Gastrocnemius medialis (tissue), 4 donors: ENCODE results near the gene MPP3. TPM values are rescaled to one million over a fixed set of nuclear protein-coding genes. Genes with fewer than 3 reads are reported as not detected.

Experiments
- ATAC-seq, 2 donors: fragments of 150-250 bp; one replicate each; pipeline ENCODE4 v1.9.1; 2016
- DNase-seq, 2 donors: peaks; one replicate each; pipeline ENCODE4 v3.0.0-alpha.2; 2019
- H3K27ac ChIP-seq, 4 donors: fragments of 200-600 bp; sonication (generic); 1 replicate in 1 of 4; 2 replicates in 3 of 4; pipeline ENCODE4 v1.5.1; 2016 to 2018; ENCODE audit warnings: mild to moderate bottlenecking in 2 of 4, moderate library complexity in 1 of 4
- H3K27me3 ChIP-seq, 3 donors: fragments of 200-600 bp; sonication (generic) in 2 of 3; 1 replicate in 1 of 3; 2 replicates in 2 of 3; pipeline versions ENCODE4 v1.5.1 to v1.6.0; 2016 to 2019; ENCODE audit warnings: mild to moderate bottlenecking in 1 of 3, moderate library complexity in 1 of 3
- H3K36me3 ChIP-seq, 2 donors: fragments of 200-600 bp; sonication (generic) in 1 of 2; one replicate each; pipeline ENCODE4 v1.5.1; 2017 to 2018
- H3K4me1 ChIP-seq, 2 donors: fragments of 200-600 bp; sonication (generic) in 1 of 2; one replicate each; pipeline ENCODE4 v1.5.1; 2016 to 2017; ENCODE audit warnings: mild to moderate bottlenecking in 2 of 2
- H3K4me3 ChIP-seq, 4 donors: fragments of 200-600 bp; sonication (generic) in 3 of 4; 1 replicate in 1 of 4; 2 replicates in 3 of 4; pipeline ENCODE4 v1.5.1; 2016 to 2019; ENCODE audit warnings: mild to moderate bottlenecking in 2 of 4
- H3K9me3 ChIP-seq, 3 donors: fragments of 200-600 bp; sonication (generic) in 2 of 3; 1 replicate in 1 of 3; 2 replicates in 2 of 3; pipeline ENCODE4 v1.5.1; 2016 to 2019
- POLR2A ChIP-seq, 2 donors: fragments of 450-650 bp; IDR thresholded peaks; one replicate each; pipeline ENCODE4 v1.6.1; 2017; ENCODE audit warnings: antibody characterized with exemption in 2 of 2, mild to moderate bottlenecking in 2 of 2, moderate library complexity in 2 of 2
- in situ Hi-C, 4 donors: fragments of 200-750 bp; cut with MboI; loops; one replicate each; pipeline versions ENCODE4 v1.15.0 to v1.8.0; 2017; ENCODE audit warnings: low sequenced_read_pairs in 4 of 4
- intact Hi-C: fragments of 100-400 bp; cut with DNase I; formaldehyde crosslinking; loops from one replicate; pipeline ENCODE4 v1.15.1; 2023; ENCODE audit warnings: low total_unique reads
- total RNA-seq, 4 donors: library from RNA; depleted of rRNA; stranded (reverse); fragments of >200 nt; gene quantifications; one replicate each; pipeline versions ENCODE4 v1.1.0 to v1.2.3, GENCODE V29; 2016
- TF ChIP-seq, protein P1 (sequence below), 5 experiments: fragments of 450-650 bp in 3 of 5; fragments of 200-600 bp in 2 of 5; sonication (generic) in 2 of 5; IDR thresholded peaks in 4 of 5; conservative IDR thresholded peaks in 1 of 5; 1 replicate in 4 of 5; 2 replicates in 1 of 5; pipeline ENCODE4 v1.5.1; 2016 to 2019; ENCODE audit warnings: antibody characterized with exemption in 5 of 5, mild to moderate bottlenecking in 3 of 5, moderate library complexity in 3 of 5

MPP3 gene
- total RNA-seq, 4 donors from 2014 or later = 0.12 to 2.4 (median 1.1) TPM

- H3K27me3 ChIP-seq = no peaks in the 10 kb centered on the region
- in situ Hi-C loops = no loop called here
- no peaks in the 10 kb centered on the region for H3K9me3 ChIP-seq
- no peaks in the 10 kb centered on the region for H3K36me3 ChIP-seq
- ATAC-seq (no peak), DNase-seq (no peak)
- TF ChIP-seq, protein P1, sequence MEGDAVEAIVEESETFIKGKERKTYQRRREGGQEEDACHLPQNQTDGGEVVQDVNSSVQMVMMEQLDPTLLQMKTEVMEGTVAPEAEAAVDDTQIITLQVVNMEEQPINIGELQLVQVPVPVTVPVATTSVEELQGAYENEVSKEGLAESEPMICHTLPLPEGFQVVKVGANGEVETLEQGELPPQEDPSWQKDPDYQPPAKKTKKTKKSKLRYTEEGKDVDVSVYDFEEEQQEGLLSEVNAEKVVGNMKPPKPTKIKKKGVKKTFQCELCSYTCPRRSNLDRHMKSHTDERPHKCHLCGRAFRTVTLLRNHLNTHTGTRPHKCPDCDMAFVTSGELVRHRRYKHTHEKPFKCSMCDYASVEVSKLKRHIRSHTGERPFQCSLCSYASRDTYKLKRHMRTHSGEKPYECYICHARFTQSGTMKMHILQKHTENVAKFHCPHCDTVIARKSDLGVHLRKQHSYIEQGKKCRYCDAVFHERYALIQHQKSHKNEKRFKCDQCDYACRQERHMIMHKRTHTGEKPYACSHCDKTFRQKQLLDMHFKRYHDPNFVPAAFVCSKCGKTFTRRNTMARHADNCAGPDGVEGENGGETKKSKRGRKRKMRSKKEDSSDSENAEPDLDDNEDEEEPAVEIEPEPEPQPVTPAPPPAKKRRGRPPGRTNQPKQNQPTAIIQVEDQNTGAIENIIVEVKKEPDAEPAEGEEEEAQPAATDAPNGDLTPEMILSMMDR (IDR thresholded peaks at IDR 0.05 in 4 of 5, conservative IDR thresholded peaks at IDR 0.05 in 1 of 5) = no peak
- TF ChIP-seq POLR2A (IDR thresholded peaks at IDR 0.05) = no peak
- intact Hi-C loops = no loop called here
- no peak overlapping the region for H3K4me3 ChIP-seq
- no peaks in the 10 kb centered on the region for H3K4me1 ChIP-seq
- no peak overlapping the region for H3K27ac ChIP-seq
These were observed 23.8 kb downstream of the MPP3 start for GRCh38 chr17:43809121-43809520.

DNA sequence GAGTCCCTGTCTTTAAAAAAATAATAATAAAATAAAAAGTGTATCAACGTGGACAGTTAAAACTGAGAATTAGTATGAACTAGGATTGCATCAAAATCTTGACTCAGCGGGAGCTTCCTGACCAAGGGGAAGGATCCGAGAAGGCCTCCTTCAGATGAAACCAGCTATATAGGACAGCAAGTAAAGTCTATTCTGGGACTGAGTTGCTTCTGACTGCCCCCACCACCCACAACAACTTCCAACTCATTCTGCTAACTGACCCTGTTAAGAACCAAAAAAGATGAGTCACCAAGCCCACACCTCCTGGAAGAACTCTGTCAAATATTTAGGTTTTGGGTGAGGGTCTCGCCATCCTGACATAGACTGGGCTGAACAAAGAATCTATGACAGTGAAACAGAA lies 24.9 kb downstream of the MPP3 start:
- intact Hi-C loops = no loop called here
- Histone ChIP-seq H3K4me1 (no peaks in the 10 kb centered on the region), H3K4me3 (no peak overlapping the region), H3K9me3 (no peaks in the 10 kb centered on the region), H3K27ac (no peak overlapping the region), H3K27me3 (no peaks in the 10 kb centered on the region), H3K36me3 (no peaks in the 10 kb centered on the region)
- TF ChIP-seq, protein P1 (IDR thresholded peaks at IDR 0.05 in 4 of 5, conservative IDR thresholded peaks at IDR 0.05 in 1 of 5) = no peak
- no peak for TF ChIP-seq POLR2A (IDR thresholded peaks at IDR 0.05)
- ATAC-seq (no peak), DNase-seq (no peak)
- in situ Hi-C loops = no loop called here

GRCh38 chr17:43805117-43805516 lies 27.8 kb downstream of the MPP3 start:
- Histone ChIP-seq H3K9me3 (no peaks in the 10 kb centered on the region), H3K36me3 (no peaks in the 10 kb centered on the region), H3K27ac (no peak overlapping the region), H3K4me1 (no peaks in the 10 kb centered on the region), H3K27me3 (no peaks in the 10 kb centered on the region), H3K4me3 (no peak overlapping the region)
- in situ Hi-C loops (no loop called here), intact Hi-C loops (no loop called here)
- DNase-seq (no peak), ATAC-seq (no peak)
- TF ChIP-seq, protein P1 (IDR thresholded peaks at IDR 0.05 in 4 of 5, conservative IDR thresholded peaks at IDR 0.05 in 1 of 5) = no peak
- no peak for TF ChIP-seq POLR2A (IDR thresholded peaks at IDR 0.05)

GRCh38 chr17:43803758-43804157 lies 29.2 kb downstream of the MPP3 start:
- intact Hi-C loops (no loop called here), in situ Hi-C loops (no loop called here)
- H3K27ac ChIP-seq = no peak overlapping the region
- no peaks in the 10 kb centered on the region for H3K4me1 ChIP-seq
- no peak for ATAC-seq
- DNase-seq = no peak
- no peaks in the 10 kb centered on the region for H3K36me3 ChIP-seq
- no peaks in the 10 kb centered on the region for H3K9me3 ChIP-seq
- H3K4me3 ChIP-seq = no peak overlapping the region
- TF ChIP-seq, protein P1 (IDR thresholded peaks at IDR 0.05 in 4 of 5, conservative IDR thresholded peaks at IDR 0.05 in 1 of 5) = no peak
- no peak for TF ChIP-seq POLR2A (IDR thresholded peaks at IDR 0.05)
- no peaks in the 10 kb centered on the region for H3K27me3 ChIP-seq

- Histone ChIP-seq H3K27ac (no peak overlapping the region), H3K4me1 (no peaks in the 10 kb centered on the region), H3K9me3 (no peaks in the 10 kb centered on the region), H3K36me3 (no peaks in the 10 kb centered on the region), H3K27me3 (no peaks in the 10 kb centered on the region), H3K4me3 (no peak overlapping the region)
- in situ Hi-C loops = no loop called here
- ATAC-seq (no peak), DNase-seq (no peak)
- intact Hi-C loops = no loop called here
- TF ChIP-seq, protein P1 (IDR thresholded peaks at IDR 0.05 in 4 of 5, conservative IDR thresholded peaks at IDR 0.05 in 1 of 5) = no peak
- TF ChIP-seq POLR2A (IDR thresholded peaks at IDR 0.05) = no peak
These were observed 31.1 kb downstream of the MPP3 start for GRCh38 chr17:43801844-43802243.
